GM13976 (cell line): ENCODE results near the gene PGR.

Source experiments
- DNase-seq: peaks from one replicate; pipeline ENCODE4 v3.0.0; 2012; ENCODE audit warnings: low spot score
- in situ Hi-C: fragments of 300-500 bp; cut with MboI; formaldehyde crosslinking; loops from one replicate; pipeline ENCODE4 v1.12.0; 2022; ENCODE audit warnings: low sequenced_read_pairs, mixed read lengths, inconsistent platforms; ENCODE audit not compliant: unreplicated experiment
- TF ChIP-seq, protein P1 (sequence below): IDR thresholded peaks from 2 replicates; pipeline ENCODE4 v1.5.1; 2012; ENCODE audit warnings: borderline replicate concordance, mild to moderate bottlenecking; ENCODE audit not compliant: insufficient read depth; ENCODE audit errors: extremely low read depth, missing control alignments, control extremely low read depth

Gene PGR

DNA sequence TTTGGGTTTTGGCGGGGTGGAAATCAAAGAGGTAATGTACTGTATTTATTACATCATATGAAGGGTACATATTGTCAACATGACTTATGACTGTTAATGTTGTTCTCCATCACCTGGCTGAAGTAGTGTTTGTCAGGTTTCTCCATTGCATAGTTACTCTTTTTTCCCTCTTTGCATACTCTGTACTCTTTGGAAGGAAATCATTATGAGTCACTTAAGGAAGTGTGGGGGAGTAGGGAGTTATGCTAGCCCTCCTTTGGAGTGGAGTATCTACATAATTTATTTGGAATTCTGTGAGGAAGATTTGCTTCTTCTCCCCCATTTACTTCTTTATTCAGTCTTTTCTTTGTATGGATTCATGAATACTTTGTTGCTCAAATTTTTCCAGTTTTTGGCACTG is 3.6 kb upstream of the PGR start:
- TF ChIP-seq, protein P1, sequence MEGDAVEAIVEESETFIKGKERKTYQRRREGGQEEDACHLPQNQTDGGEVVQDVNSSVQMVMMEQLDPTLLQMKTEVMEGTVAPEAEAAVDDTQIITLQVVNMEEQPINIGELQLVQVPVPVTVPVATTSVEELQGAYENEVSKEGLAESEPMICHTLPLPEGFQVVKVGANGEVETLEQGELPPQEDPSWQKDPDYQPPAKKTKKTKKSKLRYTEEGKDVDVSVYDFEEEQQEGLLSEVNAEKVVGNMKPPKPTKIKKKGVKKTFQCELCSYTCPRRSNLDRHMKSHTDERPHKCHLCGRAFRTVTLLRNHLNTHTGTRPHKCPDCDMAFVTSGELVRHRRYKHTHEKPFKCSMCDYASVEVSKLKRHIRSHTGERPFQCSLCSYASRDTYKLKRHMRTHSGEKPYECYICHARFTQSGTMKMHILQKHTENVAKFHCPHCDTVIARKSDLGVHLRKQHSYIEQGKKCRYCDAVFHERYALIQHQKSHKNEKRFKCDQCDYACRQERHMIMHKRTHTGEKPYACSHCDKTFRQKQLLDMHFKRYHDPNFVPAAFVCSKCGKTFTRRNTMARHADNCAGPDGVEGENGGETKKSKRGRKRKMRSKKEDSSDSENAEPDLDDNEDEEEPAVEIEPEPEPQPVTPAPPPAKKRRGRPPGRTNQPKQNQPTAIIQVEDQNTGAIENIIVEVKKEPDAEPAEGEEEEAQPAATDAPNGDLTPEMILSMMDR = no peak
- in situ Hi-C loops = no loop called here
- DNase-seq = no peak

DNA sequence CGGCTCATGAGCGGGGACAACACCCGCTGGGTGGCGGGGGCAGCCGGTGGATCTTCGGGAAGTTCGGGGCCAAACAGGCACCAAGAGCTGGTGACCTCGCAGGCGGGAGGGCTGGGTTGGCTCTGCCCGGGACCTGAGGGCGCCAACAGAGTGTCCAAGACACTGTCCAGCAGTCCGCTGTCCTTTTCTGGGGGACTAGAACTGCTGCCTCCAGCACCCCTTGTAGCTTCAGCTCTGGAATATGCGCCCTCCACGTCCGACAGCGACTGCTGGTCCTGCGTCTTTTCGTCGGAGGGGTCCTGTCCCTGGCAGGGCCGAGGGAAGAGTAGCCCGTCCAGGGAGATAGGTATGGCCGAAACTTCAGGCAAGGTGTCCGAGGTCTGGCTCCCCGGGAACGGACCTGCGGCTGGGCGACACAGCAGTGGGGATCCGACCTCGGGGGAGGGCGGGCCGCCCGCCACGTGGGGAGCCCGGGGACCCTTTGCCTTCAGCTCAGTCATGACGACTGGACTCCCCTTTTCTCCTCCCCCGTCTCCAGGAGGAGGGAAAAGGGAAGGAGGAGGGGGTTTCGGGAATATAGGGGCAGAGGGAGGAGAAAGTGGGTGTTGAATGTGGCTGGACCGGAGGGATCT is 926 bp downstream of the PGR start:
- DNase-seq = peak; percentile 32
- TF ChIP-seq, protein P1 = no peak
- in situ Hi-C loops = no loop called here

DNA sequence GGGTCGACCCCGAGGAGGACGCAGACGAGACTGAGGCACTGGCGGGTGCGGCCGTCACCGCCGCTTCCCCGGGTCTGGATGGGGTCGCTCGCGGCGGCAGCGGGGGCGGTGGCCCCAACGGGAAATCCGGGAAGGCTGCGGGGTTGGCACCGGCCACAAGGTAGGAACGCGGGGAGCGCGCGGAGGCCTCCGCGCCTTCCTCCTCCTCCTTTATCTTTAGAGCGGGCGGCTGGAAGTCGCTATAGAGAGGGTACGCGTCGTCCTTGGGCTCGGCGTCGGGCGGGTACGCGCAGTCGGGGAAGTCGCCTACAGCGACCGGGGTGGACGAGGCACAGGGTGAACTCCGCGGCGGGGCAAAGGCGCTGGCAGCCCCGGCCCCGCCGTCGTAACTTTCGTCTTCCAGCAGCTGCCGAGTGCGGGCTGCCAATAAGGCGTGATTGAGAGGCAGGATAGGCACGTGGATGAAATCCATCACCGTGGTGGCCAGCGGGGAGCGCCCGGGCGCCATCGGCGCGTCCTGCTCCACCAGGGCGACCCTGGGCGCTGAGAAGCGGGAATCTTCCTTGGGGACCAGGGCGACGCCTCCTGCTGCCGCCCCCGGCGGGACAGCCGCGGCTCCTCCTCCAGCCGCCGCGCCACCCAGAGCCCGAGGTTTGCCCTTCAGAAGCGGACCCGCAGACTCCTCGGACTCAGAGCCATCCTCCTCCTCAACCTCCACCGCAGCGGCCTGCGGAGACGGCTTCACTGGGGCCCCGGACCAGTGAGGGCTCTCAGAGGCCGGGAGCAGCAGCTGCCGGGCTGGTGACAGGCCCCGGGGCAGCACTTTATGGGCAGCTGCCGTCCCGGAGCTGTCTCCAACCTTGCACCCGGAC is 1.7 kb downstream of the PGR start:
- TF ChIP-seq, protein P1 = no peak
- in situ Hi-C loops = no loop called here

DNA sequence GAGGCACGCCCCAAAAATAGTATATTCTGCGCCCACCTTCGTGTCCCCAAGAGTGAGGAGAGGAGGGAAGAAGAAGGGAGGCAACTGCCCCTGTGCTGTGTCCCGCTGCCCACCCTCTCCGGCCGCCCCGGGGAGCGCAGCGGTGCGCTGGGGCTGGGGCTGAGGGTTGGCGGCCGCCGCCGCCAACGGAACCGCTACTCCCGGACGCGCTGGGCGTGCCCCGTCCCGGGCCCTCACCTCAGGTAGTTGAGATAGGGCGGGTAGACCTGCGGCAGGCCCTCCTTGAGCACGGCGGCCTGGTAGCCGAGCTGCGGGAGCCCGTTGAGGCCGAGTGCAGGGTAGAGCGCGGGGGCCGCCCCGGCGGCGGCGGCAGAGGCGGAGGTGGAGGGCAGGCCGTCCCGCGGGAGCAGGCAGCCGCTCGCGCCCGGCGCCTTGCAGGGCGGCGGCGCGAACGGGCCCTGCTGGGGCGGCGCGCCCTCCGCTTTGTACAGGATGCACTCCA is 2.4 kb downstream of the PGR start:
- in situ Hi-C loops = no loop called here
- TF ChIP-seq, protein P1 = no peak
- DNase-seq = peak; percentile 31

More for the DNA sequence above, 1.7 kb downstream of the PGR start:
- peak; percentile 27 for DNase-seq

DNA sequence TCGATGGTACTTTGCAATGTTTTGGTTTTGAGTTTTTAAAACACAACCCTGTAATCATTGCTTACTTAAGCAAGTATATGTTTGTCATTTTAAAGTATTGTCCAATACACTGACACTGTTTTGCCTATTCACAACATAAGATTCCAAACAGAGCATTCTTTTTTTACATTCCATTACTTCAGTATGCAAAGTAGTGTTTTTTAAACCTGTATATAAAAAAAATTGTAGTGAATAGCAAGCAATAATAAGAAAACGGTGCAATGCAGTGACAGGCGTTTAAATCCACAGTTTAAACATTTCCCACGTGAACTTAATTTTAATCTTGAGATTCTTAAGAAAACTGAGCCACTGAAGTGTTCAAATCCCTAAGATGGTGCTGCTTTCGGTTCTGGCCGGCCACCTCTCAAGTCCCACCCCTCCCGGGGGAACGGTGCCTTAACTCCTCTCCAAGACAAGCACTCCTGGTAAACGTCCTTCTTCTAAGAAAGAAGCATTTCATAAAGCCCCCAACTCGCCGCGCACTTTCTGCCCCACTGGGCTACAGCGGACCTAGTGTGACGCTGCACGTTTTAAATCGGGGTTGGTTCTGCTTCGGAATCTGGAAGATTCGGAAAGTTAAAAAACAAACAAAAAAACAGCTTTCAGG is 2.9 kb downstream of the PGR start:
- DNase-seq = no peak
- in situ Hi-C loops = no loop called here
- TF ChIP-seq, protein P1 = no peak

DNA sequence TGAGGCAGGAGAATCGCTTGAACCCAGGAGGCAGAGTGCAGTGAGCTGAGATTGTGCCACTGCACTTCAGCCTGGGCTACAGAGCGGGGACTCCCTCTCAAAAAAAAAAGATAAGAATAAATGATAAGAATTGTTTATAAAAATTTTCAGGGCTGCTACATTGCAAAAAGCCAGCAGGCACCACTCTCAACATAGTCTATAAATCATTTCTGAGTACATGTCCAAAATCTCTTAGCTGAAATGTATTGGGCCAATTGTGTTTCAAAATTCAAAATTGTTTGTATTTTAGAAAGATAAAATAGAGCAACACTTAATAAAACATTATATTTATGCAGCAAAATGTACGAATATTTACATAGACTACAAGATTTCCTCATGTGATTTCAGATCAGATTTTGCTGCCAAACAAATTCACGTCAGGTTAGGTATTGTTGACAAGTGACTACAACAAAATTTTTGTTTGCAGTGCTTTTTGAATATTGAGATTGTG is 13.9 kb downstream of the PGR start:
- TF ChIP-seq, protein P1 = no peak
- DNase-seq = no peak
- in situ Hi-C loops = no loop called here
